Neural progenitor cell (in vitro differentiated cells): Measurements from ENCODE around the gene TMEM203. TPM values are rescaled to one million over a fixed set of nuclear protein-coding genes. Genes with fewer than 3 reads are reported as not detected.

Experiments
- DNase-seq: peaks from one replicate; pipeline ENCODE4 v3.0.0-alpha.2; 2016; ENCODE audit warnings: low spot score
- H2AFZ ChIP-seq: fragments of 200-600 bp; sonication (generic); replicated peaks from 2 replicates; pipeline ENCODE4 v1.6.1; 2016; ENCODE audit warnings: antibody characterized with exemption
- H3F3A ChIP-seq: fragments of 200-600 bp; sonication (generic); 2 replicates; pipeline ENCODE4 v1.6.1; 2016; ENCODE audit warnings: antibody characterized with exemption, low read depth
- H3K27ac ChIP-seq: fragments of 200-600 bp; sonication (generic); 2 replicates; pipeline ENCODE4 v1.5.1; 2016; ENCODE audit warnings: mild to moderate bottlenecking
- H3K27me3 ChIP-seq: fragments of 200-600 bp; sonication (generic); 2 replicates; pipeline ENCODE4 v1.6.1; 2016; ENCODE audit warnings: mild to moderate bottlenecking, moderate library complexity
- H3K36me3 ChIP-seq: fragments of 200-600 bp; sonication (generic); 2 replicates; pipeline ENCODE4 v1.5.1; 2016
- H3K4me1 ChIP-seq: fragments of 200-600 bp; sonication (generic); 2 replicates; pipeline ENCODE4 v1.6.1; 2016; ENCODE audit warnings: mixed run types
- H3K4me2 ChIP-seq: fragments of 200-600 bp; sonication (generic); 2 replicates; pipeline ENCODE4 v1.6.1; 2016
- H3K4me3 ChIP-seq: fragments of 200-600 bp; sonication (generic); 2 replicates; pipeline ENCODE4 v1.5.1; 2016
- H3K79me2 ChIP-seq: fragments of 200-600 bp; sonication (generic); 2 replicates; pipeline ENCODE4 v1.6.1; 2016; ENCODE audit warnings: low read depth
- H3K9ac ChIP-seq: fragments of 200-600 bp; sonication (generic); 2 replicates; pipeline ENCODE4 v1.6.1; 2016
- H3K9me3 ChIP-seq: fragments of 200-600 bp; sonication (generic); 2 replicates; pipeline ENCODE4 v1.5.1; 2016; ENCODE audit warnings: low read depth
- H4K20me1 ChIP-seq: fragments of 200-600 bp; sonication (generic); 2 replicates; pipeline ENCODE4 v1.6.1; 2016; ENCODE audit warnings: low read depth
- H3K27ac Mint-ChIP-seq: 3 replicates; pipeline ENCODE4 v1.8.0; 2021; ENCODE audit warnings: mixed read lengths
- H3K27me3 Mint-ChIP-seq: 2 replicates; pipeline ENCODE4 v1.8.0; 2022; ENCODE audit warnings: low read depth, mild to moderate bottlenecking, inconsistent platforms, moderate library complexity, mixed read lengths; ENCODE audit not compliant: insufficient read depth
- H3K36me3 Mint-ChIP-seq: 3 replicates; pipeline ENCODE4 v1.8.0; 2021; ENCODE audit warnings: mixed read lengths
- H3K4me1 Mint-ChIP-seq: 3 replicates; pipeline ENCODE4 v1.8.0; 2021; ENCODE audit warnings: mixed read lengths
- H3K4me3 Mint-ChIP-seq: 3 replicates; pipeline ENCODE4 v1.8.0; 2021; ENCODE audit warnings: mild to moderate bottlenecking, moderate library complexity, mixed read lengths
- H3K9me3 Mint-ChIP-seq: 3 replicates; pipeline ENCODE4 v1.8.0; 2020; ENCODE audit warnings: mixed read lengths
- EZH2 ChIP-seq: fragments of 200-600 bp; sonication (generic); IDR thresholded peaks from 2 replicates; pipeline ENCODE4 v1.6.1; 2017; ENCODE audit warnings: antibody characterized with exemption, mild to moderate bottlenecking, moderate library complexity
- EZH2phosphoT487 ChIP-seq: fragments of 200-600 bp; sonication (generic); IDR thresholded peaks from 2 replicates; pipeline ENCODE4 v1.6.1; 2017; ENCODE audit warnings: antibody characterized with exemption
- microRNA-seq: library from miRNA; unstranded; fragments of <30 nt; microRNA quantifications from one replicate; pipeline ENCODE4, GENCODE V29; 2016
- small RNA-seq: library from RNA; depleted of rRNA; stranded (forward); fragments of <200 nt; gene quantifications from one replicate; pipeline ENCODE3, GENCODE V24; 2015
- total RNA-seq: library from RNA; depleted of rRNA; stranded (reverse); fragments of >200 nt; gene quantifications from 2 replicates; pipeline ENCODE4 v1.2.3, GENCODE V29; 2015; ENCODE audit warnings: low replicate concordance
- TF ChIP-seq, protein P1 (sequence below): fragments of 200-600 bp; sonication (generic); IDR thresholded peaks from 2 replicates; pipeline ENCODE4 v1.5.1; 2017; ENCODE audit warnings: antibody characterized with exemption, mild to moderate bottlenecking

TMEM203 gene
- total RNA-seq, 1 donor from 2014 or later, result 21.6 TPM

DNA sequence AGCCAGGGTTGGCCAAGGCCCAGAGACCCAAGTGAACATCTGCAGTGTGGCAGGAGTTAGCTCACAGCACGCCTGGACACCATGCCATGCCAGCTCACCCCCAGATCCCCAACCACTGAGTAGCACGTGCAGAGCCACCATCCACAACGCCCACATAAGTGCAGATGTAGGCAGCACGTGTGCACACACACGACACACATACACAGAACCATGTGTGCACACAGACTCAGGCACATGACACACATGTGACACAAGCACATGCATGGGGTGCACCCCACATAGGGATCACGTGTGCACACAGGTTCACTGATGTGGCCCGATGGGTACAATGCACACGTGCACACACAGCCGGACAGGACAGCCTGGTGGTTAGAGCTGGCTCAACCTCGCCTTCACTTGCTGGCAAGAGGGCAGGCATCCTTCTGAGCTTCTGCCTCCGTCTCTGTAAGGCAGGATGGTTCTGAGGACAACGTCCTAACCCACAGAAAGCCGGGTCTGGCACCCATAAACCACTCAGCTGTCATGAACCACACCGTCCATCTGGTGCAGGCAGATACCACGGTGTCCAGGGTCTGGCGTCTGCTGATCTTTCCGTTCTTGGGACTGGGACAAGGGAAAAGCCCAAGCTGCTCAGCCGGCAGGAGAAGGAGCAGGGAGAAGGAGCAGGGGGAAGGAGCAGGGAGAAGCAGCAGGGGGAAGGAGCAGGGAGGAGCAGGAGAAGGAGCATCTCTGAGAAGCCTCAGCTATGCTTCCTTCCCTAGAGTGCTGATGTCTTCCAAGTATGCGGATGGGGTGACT lies 47.6 kb downstream of the TMEM203 start:
- no peaks in the 10 kb centered on the region for H3K9me3 Mint-ChIP-seq
- H3K79me2 ChIP-seq, result no peaks in the 10 kb centered on the region
- no peak overlapping the region for H3K27ac Mint-ChIP-seq
- no peak overlapping the region for H3K4me3 Mint-ChIP-seq
- peaks cover 2% of the 10 kb centered on the region for H3K4me1 Mint-ChIP-seq
- H3K27ac ChIP-seq, result no peak overlapping the region
- no peaks in the 10 kb centered on the region for H3K36me3 ChIP-seq
- DNase-seq, result no peak
- TF ChIP-seq EZH2, result peak; percentile 1
- TF ChIP-seq, protein P1, sequence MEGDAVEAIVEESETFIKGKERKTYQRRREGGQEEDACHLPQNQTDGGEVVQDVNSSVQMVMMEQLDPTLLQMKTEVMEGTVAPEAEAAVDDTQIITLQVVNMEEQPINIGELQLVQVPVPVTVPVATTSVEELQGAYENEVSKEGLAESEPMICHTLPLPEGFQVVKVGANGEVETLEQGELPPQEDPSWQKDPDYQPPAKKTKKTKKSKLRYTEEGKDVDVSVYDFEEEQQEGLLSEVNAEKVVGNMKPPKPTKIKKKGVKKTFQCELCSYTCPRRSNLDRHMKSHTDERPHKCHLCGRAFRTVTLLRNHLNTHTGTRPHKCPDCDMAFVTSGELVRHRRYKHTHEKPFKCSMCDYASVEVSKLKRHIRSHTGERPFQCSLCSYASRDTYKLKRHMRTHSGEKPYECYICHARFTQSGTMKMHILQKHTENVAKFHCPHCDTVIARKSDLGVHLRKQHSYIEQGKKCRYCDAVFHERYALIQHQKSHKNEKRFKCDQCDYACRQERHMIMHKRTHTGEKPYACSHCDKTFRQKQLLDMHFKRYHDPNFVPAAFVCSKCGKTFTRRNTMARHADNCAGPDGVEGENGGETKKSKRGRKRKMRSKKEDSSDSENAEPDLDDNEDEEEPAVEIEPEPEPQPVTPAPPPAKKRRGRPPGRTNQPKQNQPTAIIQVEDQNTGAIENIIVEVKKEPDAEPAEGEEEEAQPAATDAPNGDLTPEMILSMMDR, result no peak
- no peak overlapping the region for H3K9ac ChIP-seq
- no peak overlapping the region for H3K4me3 ChIP-seq
- no peaks in the 10 kb centered on the region for H3K9me3 ChIP-seq
- no peak overlapping the region for H2AFZ ChIP-seq
- H3F3A ChIP-seq, result peaks cover 10% of the 10 kb centered on the region
- H3K27me3 ChIP-seq, result peaks cover 88% of the 10 kb centered on the region
- peaks cover 62% of the 10 kb centered on the region for H3K27me3 Mint-ChIP-seq
- peaks cover 1% of the 10 kb centered on the region for H3K36me3 Mint-ChIP-seq
- H4K20me1 ChIP-seq, result peaks cover 18% of the 10 kb centered on the region
- H3K4me2 ChIP-seq, result no peak overlapping the region
- peaks cover 8% of the 10 kb centered on the region for H3K4me1 ChIP-seq

DNA sequence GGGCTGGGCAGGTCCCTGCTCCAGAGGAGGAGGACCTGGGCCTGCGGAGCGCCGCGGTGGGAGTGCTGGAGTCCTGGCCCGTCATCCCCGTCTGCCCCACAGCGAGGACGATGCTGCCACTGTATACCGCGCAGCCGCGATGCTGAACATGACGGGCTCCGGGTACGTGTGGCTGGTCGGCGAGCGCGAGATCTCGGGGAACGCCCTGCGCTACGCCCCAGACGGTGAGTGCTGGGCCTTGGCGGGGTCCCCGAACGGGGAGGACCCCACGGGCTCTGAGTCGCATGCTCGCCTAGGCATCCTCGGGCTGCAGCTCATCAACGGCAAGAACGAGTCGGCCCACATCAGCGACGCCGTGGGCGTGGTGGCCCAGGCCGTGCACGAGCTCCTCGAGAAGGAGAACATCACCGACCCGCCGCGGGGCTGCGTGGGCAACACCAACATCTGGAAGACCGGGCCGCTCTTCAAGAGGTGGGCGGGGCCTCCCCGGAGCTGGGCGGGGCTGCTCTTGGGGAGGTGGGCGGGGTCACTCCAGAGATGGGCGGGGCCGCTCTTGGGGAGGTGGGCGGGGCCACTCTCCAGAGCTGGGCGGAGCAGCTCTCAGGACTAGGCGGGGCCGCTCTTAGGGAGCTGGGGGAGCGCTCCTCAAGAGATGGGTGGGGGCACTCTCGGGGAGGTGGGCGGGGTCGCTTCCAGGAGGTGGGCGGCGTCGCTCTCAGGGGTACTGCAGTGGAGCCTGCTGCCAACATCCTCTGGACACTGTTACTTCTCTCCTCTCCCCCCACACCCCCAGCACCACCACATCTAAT lies 48.7 kb downstream of the TMEM203 start:
- Histone ChIP-seq H3K79me2 (no peaks in the 10 kb centered on the region), H3K27me3 (peaks cover 84% of the 10 kb centered on the region), H3K9me3 (no peaks in the 10 kb centered on the region), H3K9ac (no peak overlapping the region), H3K4me2 (no peak overlapping the region), H3K27ac (no peak overlapping the region), H2AFZ (no peak overlapping the region), H3K4me1 (no peaks in the 10 kb centered on the region), H3F3A (peaks cover 17% of the 10 kb centered on the region), H3K4me3 (no peak overlapping the region), H4K20me1 (peaks cover 13% of the 10 kb centered on the region), H3K36me3 (no peaks in the 10 kb centered on the region)
- H3K4me1 Mint-ChIP-seq, result peaks cover 2% of the 10 kb centered on the region
- H3K36me3 Mint-ChIP-seq, result peaks cover 1% of the 10 kb centered on the region
- H3K4me3 Mint-ChIP-seq, result no peak overlapping the region
- peaks cover 59% of the 10 kb centered on the region for H3K27me3 Mint-ChIP-seq
- DNase-seq, result peak; percentile 61
- H3K9me3 Mint-ChIP-seq, result no peaks in the 10 kb centered on the region
- no peak overlapping the region for H3K27ac Mint-ChIP-seq
- TF ChIP-seq EZH2phosphoT487, result peak; percentile 36
- TF ChIP-seq EZH2, result peak; percentile 63
- TF ChIP-seq, protein P1, result no peak

Small RNAs within 50 kb of the gene (microRNA-seq; reads per million reads assigned to microRNA genes)
- not detected for gene MIR3621

Small RNAs within 50 kb of the gene (small RNA-seq; reads per million reads assigned to genes)
- gene MIR3621, result not detected

Other genes with a start within 250 kb of the TMEM203 start
- gene PTGDS, start 228.1 kb downstream of the TMEM203 start, total RNA-seq, result not detected in 2 replicates
- 0.09 TPM in 1 of 2 replicates, not detected in the other for gene LCNL1, start 222.7 kb downstream of the TMEM203 start, total RNA-seq
- 31.5 and 79.6 TPM in 2 replicates for gene PAXX, start 213.2 kb downstream of the TMEM203 start, total RNA-seq
- gene CLIC3, start 209.1 kb downstream of the TMEM203 start, total RNA-seq, result not detected in 2 replicates
- gene ABCA2, start 177.4 kb downstream of the TMEM203 start, total RNA-seq, result 2.7 and 19.7 TPM in 2 replicates
- not detected in 2 replicates for gene FUT7, start 173.6 kb downstream of the TMEM203 start, total RNA-seq
- 3.8 and 31.3 TPM in 2 replicates for gene NPDC1, start 159.5 kb downstream of the TMEM203 start, total RNA-seq
- not detected in 2 replicates for gene ENTPD2, start 151.6 kb downstream of the TMEM203 start, total RNA-seq
- gene SAPCD2, start 135.1 kb downstream of the TMEM203 start, total RNA-seq, result 5.7 and 27.7 TPM in 2 replicates
- 0.12 and 0.51 TPM in 2 replicates for gene UAP1L1, start 128.1 kb downstream of the TMEM203 start, total RNA-seq
- gene MAN1B1, start 118.7 kb downstream of the TMEM203 start, total RNA-seq, result 24.6 and 43.5 TPM in 2 replicates
- gene DPP7, start 90.9 kb downstream of the TMEM203 start, total RNA-seq, result 2.6 and 24.3 TPM in 2 replicates
- 0.03 TPM in 1 of 2 replicates, not detected in the other for gene GRIN1, start 66.5 kb downstream of the TMEM203 start, total RNA-seq
- gene LRRC26, start 35.6 kb downstream of the TMEM203 start, total RNA-seq, result 0.59 TPM in 1 of 2 replicates, not detected in the other
- not detected in 2 replicates for gene TMEM210, start 33.6 kb downstream of the TMEM203 start, total RNA-seq
- gene ANAPC2, start 17.1 kb downstream of the TMEM203 start, total RNA-seq, result 18.9 and 30.9 TPM in 2 replicates
- 27.9 and 69.8 TPM in 2 replicates for gene SSNA1, start 17.0 kb downstream of the TMEM203 start, total RNA-seq
- gene TPRN, start 4.9 kb downstream of the TMEM203 start, total RNA-seq, result 3.4 and 9.1 TPM in 2 replicates
- 5.1 and 20.5 TPM in 2 replicates for gene NDOR1, start 52 bp upstream of the TMEM203 start, total RNA-seq
- gene RNF208, start 16.6 kb upstream of the TMEM203 start, total RNA-seq, result 0.77 and 0.84 TPM in 2 replicates
- gene CYSRT1, start 19.5 kb upstream of the TMEM203 start, total RNA-seq, result 0.56 TPM in 1 of 2 replicates, not detected in the other
- not detected in 2 replicates for gene RNF224, start 21.9 kb upstream of the TMEM203 start, total RNA-seq
- gene SLC34A3, start 25.3 kb upstream of the TMEM203 start, total RNA-seq, result not detected in 2 replicates
- gene TUBB4B, start 35.6 kb upstream of the TMEM203 start, total RNA-seq, result 183 and 367 TPM in 2 replicates
- gene STPG3, start 45.6 kb upstream of the TMEM203 start, total RNA-seq, result not detected in 2 replicates
- 35.2 and 76.1 TPM in 2 replicates for gene NELFB, start 49.7 kb upstream of the TMEM203 start, total RNA-seq
- 0.39 and 2.8 TPM in 2 replicates for gene TOR4A, start 72.1 kb upstream of the TMEM203 start, total RNA-seq
- gene NRARP, start 96.6 kb upstream of the TMEM203 start, total RNA-seq, result 20.7 and 25.2 TPM in 2 replicates
- gene EXD3, start 217.5 kb upstream of the TMEM203 start, total RNA-seq, result 4.7 and 25.1 TPM in 2 replicates
- 0.39 and 0.65 TPM in 2 replicates for gene NOXA1, start 217.7 kb upstream of the TMEM203 start, total RNA-seq
- gene ENTPD8, start 235.7 kb upstream of the TMEM203 start, total RNA-seq, result not detected in 2 replicates